Stimulated activated CD4-positive, alpha-beta T cell treated with anti-CD3 and anti-CD28 coated beads, Interleukin-15, amount 100 ng/mL, for 48 hours (primary cell): ENCODE measurements around the gene ARL13B.
"Not testable (repeated sequence)": the region's sequence is repeated elsewhere in the genome, so short reads cannot be mapped to it uniquely, and the experiment has no call there.

Source experiments
- DNase-seq, 2 donors: peaks; one replicate each; pipeline ENCODE4 v3.0.0-alpha.2; 2020; ENCODE audit warnings: low read depth in 2 of 2

ARL13B gene

DNA sequence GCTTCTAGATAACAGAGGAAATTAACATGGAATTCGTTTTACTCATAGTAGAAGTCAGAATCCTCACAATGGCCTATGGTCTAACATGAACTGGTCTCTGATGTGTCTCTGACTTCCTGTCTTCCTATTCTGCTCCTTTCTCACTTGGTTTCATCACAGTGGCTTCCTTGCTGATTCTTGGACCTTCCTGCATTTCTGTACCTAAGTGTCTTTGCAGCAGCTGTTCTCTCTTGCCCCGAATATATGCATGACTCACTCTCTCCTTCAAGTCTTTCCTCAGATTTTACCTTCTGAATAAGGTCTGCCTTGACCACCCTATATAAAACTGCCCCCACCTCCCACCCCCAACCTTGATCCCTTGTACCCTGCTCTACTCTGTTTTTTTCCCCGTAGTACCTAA lies 14.1 kb downstream of the ARL13B start:
- DNase-seq: no peak

DNA sequence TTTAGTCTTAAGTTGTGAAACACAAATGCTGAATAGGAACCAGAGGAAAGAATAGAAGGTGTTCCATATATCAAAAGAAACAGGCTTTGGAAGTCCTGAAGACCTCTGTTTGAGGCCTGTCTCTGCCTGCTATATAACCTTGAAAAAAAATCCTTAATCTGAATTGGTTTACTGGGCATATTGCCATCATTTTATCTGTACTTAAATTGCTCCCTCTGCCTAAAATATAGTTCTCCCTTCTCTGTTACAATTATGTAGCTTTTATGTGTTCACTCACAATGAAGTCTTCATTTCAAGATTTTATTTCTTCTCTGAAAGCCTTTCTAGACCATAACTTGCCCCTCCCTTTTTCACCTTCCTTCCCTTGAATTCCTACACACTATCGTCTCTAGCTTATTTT lies 21.2 kb downstream of the ARL13B start:
- no peak for DNase-seq

DNA sequence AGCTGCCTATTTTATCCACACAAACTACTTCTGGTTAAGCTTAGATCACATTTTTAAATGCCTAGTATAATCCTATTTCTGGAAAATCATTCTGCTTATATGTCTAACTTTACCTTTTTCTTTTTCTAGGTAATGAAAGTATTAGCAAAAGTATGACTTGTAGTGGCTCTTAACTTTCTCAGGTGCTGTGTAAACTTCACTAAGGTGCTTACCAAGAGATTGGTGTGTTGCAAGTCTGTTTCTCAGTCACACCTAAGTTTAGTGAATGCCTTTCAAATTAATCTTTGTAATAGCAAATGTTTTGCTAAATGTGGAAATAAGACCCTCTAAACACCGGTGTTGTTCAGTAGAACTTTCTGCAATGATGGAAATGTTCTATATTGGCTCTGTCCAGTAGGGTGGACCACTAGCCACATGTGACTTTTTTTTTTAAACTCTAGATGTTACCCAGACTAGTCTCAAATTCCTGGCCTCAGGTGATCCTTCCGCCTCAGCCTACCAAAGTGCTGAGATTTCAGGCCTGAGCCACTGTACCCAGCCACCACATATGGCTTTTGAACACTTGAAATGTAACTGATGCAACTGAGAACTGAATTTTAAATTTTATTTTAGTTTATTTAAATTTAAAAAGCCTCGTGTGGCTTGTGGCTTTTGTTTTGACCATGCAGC lies 22.0 kb downstream of the ARL13B start:
- no peak for DNase-seq

DNA sequence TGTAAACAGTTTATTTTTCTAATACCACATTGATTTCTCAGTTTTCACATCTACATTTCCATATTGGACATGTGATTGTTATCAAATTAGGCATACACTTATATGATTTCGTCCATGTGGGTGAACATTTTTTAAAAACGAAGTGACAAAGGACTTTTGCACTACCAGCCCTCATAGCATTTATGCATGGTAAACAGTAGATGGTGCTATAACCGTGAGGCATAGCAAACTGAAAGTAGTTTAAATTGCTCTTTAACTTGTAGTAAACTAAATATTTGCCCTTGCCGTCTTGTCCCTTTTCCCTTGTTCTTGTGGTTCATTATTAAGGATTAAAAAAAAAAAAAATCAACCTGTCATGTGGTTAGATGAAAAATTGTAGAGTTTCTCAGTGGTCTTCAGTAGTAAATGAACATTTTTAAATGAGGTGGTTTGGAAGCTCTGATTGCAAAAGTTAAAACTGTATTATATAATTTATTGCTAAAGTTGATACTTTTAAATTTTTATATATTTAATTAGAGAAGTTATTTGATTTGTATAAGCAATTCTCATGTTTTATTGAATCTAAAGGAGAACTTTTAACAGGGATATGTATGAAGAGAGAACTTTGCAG lies 24.5 kb downstream of the ARL13B start:
- no peak for DNase-seq

DNA sequence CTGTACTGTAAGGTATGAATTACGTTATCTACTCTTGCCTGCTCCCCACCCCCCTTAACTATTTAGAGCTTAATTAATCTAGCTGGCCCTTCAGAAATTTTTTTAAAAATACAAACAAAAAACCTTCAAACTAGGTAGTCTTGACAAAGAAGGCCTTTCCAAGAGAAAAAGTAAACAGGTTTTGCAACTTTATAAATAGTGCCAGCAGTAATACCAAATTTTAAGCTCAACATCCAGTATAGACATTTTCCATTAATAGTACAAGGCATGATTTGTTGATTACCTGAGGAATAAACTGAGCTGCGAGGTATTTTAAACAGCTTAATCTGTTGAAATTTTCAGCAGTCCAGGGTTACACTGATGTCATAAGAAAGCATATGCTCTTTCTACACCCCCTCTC lies 28.3 kb downstream of the ARL13B start:
- no peak for DNase-seq

DNA sequence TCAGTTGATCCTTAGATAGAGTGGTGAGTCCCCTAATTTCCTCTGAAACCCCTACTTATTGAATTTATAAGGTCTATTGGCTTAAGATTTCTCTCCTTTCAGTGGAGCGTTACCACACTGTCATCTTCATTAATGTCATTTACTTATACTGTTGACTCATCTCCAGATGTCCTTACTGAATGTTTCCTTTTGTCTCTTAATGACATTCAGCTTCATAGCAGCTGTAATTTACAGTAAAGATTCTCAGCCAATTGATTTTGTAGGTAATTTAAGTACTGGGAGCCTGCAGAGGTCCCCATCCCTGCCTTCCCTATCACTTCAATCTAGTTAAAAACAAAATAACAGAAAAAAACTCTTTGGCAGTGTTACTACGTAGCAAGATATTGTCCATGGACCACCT lies 29.7 kb downstream of the ARL13B start:
- DNase-seq: no peak

DNA sequence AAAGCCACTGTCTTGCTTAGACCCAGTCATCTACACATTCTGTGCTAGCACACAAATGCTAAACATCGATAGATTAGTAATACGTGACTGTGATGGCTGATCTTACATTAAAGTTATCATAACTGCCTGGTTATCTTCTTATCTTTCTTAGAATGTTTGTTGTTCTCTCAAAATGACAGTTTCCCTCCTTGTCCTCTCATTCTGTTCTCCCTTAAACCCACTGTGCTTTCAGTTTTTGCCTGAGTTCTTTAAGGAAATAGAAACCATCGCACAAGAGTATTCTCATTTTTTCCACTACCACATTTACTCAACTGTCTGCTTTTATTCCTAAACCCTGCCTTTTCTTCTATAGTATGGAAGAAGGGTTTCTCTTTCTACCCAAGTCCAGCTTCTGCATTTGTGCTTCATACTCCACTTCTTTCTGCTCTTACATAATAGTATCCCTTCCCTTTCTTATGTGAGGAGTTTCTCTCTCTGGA lies 31.3 kb downstream of the ARL13B start:
- DNase-seq: no peak

DNA sequence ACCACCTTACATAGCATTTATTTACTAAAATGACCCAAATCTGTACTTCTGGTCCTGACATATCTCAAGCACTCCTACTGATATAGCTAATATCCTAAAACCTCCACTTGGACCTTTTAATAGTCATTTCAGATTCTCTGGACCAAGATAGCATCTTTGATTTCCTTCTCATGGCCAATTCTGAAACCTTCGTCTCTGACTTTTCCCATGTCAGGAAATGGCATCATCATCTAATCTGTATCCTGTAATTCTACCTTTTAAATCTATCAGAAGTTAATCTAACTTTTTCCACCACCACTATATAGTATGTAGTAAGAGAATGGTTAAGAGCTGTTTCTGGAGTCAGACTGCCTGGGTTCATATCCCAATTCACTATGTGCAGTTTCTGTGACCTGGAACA lies 32.2 kb downstream of the ARL13B start:
- no peak for DNase-seq

DNA sequence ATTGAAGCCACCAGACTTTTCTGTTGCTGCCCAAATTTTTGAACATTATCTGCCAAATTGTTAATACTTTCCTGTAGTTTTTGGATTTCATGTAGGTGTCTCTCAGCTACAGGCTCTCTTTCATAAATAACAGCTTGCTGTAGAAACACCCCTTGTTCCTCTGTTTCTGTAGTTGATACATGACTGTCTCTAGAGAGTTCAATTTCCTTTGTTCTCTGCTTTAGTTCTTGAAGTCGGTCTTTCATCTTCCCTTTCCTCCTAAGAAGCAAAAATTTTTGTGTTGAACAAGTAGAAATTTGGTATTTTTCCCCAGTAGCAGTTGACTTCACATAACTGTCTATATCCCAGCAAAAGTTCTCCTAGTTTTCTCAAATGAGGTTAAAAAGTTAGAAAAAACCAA lies 35.1 kb downstream of the ARL13B start:
- DNase-seq: no peak

DNA sequence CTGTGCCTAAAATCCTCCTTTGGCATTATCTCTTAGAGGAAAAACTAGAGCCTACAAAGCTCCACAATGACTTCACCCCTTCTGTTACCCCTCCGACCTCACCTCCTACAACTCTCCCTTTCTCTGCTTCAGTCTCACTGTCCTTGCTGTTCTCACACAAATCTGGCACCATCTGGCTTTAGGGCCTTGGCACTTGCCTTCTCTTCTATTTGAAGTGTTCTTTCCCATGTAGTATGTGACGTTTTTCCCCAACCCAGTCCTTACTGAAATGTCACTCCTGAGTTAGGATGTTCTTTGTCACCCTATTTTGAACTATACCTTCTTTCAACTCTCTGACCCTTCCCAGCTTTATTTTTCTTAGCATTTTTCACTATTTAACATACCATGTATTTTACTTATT lies 39.7 kb downstream of the ARL13B start:
- no peak for DNase-seq

DNA sequence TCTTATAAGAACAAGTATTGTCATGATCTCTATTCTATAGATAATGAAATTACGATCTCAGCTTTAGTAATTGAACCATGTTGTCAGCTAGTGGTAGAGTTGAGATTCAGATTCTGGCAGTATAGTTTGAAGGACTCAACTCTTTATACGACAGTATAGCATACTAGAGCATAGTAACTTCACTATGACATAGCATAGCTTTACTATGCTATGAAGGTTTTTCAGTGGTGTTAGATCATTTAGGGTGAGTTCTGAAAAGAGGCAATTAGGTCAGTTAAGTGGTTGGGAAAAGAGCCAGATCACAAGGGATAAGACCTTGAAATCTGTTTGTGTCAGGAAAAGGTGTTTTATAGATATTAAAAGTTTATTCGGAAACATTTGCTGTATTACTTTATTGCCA lies 40.3 kb downstream of the ARL13B start:
- DNase-seq: no peak

DNA sequence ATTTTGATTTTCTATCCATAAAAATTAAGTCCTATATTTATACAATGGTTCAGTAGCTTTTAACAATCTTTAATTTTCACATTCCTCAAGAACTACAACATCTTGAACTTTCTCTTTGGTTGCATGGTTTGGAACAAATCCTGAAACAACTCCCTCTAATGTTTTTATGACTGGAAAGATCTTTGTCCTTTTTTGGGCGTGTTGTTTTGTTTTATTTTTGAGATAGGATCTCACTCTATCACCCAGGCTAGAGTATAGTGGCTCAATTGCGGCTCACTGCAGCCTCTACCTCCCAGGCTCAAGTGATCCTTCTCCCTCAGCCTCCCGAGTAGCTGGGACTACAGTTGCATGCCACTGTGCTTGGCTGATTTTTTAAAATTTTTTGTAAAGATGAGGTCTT lies 44.4 kb downstream of the ARL13B start:
- DNase-seq: no peak

DNA sequence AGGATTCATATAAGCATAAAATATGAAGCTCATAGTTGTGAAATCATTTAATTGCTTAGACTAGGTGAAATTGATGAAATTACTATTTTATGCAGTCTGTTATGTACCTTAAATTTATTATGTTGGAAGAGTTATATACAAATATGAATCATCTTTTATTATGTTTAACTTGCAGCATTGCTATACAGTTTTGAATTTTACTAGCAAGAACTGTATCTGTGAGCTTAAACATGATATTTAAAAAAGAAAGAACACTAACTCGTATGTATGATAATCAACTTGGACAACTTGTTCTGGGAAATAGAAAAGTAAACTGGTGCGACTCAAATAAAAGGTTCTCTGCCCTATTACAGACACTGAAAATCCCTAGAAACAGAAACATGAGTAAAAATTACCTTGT lies 46.7 kb downstream of the ARL13B start:
- DNase-seq: no peak

DNA sequence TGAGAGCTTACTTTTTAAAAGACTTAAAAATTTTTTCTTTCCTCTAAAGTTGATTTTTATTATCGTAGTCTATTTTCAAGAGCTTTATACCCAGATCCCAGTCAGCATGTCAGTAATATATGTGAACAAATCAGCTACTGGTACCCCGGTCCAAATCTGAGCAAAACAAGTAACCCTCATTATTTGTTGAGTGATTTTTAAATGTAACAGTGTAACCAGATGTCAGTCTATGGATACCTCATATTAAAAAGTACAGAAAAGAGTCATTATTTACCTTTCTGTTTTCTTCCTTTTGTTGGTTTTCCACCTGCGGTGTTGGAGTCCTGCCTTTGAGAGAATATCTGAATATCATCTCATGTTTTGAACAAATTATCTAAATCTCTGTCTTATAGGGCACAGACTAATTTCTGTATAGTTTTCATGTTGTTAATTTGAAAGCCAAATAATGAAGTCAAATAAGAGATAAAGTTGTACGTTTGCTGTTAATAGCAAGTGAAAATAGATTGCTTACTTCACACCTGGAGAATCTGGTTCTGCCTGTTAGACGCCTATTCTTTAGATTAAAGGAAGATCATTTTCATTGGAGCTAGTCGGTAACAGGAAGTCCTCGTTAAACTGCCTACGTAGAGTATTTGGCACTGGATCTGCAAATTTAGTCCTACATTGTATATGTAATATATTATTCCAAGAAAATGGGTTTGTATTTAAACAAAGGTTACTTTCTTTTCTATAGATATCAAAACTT lies 48.3 kb downstream of the ARL13B start, which contains the start of gene STX19:
TSS of gene STX19 (minus strand) at position 505 of the 745 bp plus-strand sequence. CDS start 13,328 bp downstream, outside the sequence.
- DNase-seq: no peak

DNA sequence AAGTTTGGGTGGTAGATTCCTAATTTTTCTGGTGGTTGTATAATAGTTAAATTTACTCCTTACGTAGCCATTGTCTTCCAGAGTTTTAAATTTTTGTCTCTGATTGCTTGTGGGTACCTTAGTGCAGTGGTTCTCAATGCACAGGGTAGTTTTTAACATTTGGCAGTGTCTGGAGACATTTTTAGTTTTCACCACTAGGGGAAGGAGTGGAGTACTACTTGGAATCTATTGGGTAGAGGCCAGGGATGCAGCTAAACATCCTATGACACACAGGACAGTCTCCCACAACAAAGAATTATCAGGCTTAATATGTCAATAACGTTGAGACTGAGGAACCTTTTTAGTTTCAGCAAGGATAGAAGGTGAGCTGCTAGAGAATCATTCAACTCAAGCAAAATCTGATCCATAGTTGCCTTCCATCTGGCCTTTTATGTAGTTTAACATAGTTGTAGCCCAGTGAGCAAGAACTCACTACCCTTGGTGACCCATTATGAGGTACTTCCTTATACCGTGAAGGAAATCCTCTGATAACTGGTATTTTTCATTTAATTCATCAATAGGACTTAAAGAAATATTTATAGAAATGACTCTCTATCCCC lies 57.1 kb downstream of the ARL13B start:
- no peak for DNase-seq

DNA sequence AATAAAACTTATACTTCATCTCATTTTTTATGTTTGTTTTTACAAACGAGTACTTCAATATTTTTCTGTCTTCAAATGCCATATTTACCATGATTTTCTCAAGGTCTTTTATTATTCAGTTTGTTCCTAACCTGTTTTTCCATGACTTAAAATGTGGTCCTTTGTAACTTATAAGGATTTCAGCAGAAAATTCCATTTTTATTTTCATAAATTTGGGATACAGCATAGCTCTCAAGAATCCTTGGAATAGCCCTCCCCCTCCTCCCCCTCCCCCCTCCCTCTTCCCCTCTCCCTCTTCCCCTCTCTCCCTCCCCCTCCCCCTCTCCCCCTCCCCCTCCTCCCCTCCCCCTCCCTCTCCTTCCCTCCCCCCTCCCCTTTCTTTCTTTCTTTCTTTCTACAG lies 63.3 kb downstream of the ARL13B start:
- no peak for DNase-seq

DNA sequence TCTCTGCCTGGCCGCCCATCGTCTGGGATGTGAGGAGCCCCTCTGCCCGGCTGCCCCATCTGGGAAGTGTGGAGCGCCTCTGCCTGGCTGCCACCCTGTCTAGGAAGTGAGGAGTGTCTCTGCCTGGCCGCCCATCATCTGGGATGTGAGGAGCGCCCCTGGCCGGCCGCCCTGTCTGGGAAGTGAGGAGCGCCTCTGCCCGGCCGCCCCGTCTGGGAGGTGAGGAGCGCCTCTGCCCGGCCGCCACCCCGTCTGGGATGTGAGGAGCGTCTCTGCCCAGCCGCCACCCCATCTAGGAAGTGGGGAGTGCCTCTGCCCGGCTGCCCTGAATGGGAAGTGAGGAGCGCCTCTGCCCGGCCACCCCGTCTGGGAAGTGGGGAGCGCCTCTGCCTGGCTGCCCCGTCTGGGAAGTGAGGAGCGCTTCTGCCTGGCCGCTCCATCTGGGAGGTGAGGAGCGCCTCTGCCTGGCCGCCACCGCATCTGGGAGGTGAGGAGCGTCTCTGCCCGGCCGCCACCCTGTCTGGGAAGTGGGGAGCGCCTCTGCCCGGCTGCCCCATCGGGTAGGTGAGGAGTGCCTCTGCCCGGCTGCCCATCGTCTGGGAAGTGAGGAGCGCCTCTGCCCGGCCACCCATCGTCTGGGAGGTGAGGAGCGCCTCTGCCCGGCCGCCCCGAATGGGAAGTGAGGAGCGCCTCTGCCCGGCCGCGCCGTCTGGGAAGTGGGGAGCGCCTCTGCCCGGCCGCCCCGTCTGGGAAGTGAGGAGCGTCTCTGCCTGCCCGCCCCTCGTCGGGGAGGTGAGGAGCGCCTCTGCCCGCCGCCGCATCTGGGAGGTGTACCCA lies 64.4 kb downstream of the ARL13B start:
- not testable (repeated sequence) for DNase-seq

DNA sequence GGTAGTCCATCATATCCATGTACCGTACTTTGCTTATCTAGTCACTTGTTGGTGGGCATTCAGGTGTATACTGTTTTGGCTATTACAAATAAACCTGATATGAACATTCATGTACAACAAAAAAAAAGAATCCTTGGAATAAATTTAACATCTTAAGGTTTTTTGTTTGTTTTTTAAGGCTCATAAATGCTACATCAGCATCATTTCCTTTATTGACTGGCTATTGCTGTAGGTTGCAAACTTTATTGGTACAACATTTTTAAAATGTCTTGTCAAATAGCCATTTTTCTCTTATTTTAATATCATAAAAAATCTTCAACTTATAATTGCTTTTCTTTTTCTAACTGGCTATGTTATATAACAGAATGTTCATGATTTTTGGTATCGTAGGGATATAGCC lies 66.6 kb downstream of the ARL13B start:
- DNase-seq: no peak

DNA sequence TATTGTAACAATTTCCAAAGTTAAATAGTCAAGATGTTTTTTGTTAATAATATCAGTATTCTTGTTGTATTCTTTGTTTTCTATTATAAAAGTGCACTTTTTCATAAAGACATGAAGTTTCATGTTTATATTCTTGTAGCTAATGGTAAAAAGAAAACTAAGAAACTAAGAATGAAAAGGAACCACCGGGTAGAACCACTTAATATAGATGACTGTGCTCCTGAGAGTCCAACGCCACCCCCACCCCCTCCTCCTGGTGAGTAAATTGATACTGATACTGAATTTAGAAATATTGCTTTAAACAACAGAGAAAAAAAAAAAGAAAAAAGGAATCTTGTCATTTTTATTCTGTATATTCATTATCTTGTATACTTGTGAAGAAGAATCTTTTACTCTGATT lies 69.3 kb downstream of the ARL13B start:
- DNase-seq: no peak

DNA sequence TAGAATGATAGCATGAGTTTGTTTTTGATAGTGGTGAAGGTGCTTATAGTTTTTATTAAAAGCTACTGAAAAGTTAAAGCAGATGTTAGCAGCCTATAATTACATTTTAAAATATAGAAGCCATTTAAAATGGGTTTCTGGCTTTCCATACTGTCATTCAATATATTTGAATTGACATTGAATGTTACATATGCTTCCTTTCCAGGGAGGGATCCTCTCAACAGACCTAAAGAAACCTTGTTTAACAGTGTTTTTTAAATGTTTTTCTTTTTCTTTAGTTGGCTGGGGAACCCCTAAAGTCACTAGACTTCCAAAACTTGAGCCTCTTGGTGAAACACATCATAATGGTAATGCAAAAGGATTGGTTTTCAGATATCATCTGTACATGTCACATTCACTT lies 70.6 kb downstream of the ARL13B start:
- DNase-seq: no peak

DNA sequence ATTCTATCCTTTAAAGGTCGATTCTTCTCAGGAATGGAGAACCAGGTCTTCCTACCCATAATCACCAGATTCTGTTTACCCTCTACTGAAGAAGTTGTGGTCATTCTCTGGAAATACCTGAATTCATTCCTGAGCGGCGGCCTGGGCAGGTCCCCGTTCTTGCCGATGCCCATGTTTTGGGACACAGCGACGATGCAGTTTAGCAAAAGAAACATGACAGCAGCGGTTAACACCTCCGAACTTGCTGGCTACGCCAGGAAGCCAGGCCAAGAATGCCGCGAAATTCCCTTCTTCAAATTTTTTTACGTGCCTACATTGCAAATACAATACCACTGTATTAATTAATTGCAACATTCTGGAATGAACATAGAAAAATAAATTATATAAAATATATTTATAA lies 81.3 kb downstream of the ARL13B start:
- no peak for DNase-seq
